AG09319 (cell line): ENCODE data around the gene MAP1LC3C.
A peak's percentile ranks its signal among the peaks of the same experiment; 100 is the strongest.
"Not testable (repeated sequence)": the region's sequence is repeated elsewhere in the genome, so short reads cannot be mapped to it uniquely, and the experiment has no call there.

Experiments used
- DNase-seq: peaks from one replicate; pipeline ENCODE4 v3.0.0-alpha.2; 2010; ENCODE audit warnings: low read depth; ENCODE audit errors: extremely low read depth
- TF ChIP-seq, protein P1 (sequence below): IDR thresholded peaks from 2 replicates; pipeline ENCODE4 v1.5.1; 2011; ENCODE audit warnings: low read depth, mild to moderate bottlenecking, inconsistent platforms, low read length, moderate library complexity

MAP1LC3C gene

DNA sequence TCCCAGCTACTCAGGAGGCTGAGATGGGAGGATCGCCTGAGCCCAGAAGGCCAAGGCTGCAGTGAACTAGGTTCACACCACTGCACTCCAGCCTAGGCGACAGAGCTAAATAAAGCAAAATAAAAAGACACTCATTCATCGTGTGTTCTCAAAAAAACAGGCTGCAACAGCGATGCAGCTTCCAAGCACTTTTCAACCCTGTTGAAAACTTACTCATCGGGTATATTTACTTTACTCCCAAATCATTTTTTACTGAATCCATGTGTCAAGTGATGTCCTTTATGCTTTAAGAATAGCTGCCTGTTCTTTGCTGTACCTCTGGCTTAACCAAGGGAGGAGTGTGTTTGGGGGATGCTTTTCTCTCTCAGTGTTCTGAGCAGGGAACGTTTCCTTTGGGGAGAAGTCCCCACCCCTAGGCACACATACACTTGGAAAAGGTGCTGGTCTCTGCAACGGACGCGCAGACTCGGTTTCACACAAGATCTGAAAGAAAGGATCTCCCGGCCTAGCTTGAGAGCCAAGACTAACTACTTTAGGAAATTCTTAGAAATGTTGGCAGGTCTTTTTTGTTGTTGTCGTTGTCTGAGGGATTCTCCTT is 1.4 kb downstream of the MAP1LC3C start:
- DNase-seq, result no peak
- TF ChIP-seq, protein P1, sequence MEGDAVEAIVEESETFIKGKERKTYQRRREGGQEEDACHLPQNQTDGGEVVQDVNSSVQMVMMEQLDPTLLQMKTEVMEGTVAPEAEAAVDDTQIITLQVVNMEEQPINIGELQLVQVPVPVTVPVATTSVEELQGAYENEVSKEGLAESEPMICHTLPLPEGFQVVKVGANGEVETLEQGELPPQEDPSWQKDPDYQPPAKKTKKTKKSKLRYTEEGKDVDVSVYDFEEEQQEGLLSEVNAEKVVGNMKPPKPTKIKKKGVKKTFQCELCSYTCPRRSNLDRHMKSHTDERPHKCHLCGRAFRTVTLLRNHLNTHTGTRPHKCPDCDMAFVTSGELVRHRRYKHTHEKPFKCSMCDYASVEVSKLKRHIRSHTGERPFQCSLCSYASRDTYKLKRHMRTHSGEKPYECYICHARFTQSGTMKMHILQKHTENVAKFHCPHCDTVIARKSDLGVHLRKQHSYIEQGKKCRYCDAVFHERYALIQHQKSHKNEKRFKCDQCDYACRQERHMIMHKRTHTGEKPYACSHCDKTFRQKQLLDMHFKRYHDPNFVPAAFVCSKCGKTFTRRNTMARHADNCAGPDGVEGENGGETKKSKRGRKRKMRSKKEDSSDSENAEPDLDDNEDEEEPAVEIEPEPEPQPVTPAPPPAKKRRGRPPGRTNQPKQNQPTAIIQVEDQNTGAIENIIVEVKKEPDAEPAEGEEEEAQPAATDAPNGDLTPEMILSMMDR, result no peak

DNA sequence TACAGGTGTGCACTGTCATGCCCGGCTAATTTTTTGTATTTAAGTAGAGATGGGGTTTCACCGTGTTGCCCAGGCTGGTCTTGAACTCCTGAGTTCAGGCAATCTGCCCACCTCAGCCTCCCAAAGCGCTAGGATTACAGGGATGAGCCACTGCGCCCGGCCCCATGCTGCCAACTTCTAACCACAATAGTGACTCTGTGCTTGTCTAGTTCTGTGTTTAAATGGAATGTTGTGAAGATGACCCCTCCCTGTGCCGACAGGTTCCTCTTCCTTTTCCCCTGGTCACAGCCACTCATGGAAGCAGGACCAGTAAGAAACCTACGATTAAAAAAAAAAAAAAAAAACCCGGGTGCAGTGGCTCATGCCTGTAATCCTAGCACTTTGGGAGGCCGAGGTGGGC is 4.7 kb downstream of the MAP1LC3C start:
- DNase-seq, result no peak
- TF ChIP-seq, protein P1, result no peak

DNA sequence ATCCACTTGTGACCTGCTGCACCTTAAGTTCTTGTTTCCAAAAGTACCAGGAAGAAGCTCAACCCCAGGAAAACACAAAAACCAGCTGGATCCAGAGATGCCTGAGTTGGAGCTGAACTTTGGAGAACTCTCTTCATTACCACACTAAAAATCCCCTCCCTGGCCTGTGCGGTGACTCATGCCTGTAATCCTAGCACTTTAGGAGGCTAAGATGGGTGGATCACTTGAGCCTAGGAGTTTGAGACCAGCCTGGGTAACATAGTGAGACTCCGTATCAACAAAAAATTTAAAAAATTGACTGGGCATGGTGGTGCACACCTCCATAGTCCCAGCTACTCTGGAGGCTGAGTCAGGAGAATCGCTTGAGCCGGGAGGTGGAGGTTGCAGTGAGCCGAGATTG is 6.2 kb downstream of the MAP1LC3C start:
- TF ChIP-seq, protein P1, result no peak
- no peak for DNase-seq

DNA sequence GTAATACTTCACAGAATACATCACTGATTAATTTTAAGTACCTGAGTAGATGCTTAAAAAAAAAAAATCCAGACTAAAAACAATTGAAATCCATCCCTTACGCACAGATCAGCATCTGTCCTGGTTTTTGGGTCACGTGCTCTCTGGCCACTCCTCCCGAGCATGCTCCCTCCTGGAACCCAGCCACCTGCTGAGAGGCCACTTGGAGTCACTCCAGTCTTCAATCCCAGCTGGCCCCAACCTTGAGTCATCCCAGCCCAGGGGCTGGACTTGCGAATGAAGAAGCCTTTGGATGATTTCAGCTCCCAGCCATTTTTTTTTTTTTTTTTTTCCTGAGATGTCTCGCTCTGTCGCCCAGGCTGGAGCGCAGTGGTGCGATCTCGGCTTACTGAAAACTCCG is 8.9 kb downstream of the MAP1LC3C start:
- peak; percentile 93 for DNase-seq
- TF ChIP-seq, protein P1, result no peak

DNA sequence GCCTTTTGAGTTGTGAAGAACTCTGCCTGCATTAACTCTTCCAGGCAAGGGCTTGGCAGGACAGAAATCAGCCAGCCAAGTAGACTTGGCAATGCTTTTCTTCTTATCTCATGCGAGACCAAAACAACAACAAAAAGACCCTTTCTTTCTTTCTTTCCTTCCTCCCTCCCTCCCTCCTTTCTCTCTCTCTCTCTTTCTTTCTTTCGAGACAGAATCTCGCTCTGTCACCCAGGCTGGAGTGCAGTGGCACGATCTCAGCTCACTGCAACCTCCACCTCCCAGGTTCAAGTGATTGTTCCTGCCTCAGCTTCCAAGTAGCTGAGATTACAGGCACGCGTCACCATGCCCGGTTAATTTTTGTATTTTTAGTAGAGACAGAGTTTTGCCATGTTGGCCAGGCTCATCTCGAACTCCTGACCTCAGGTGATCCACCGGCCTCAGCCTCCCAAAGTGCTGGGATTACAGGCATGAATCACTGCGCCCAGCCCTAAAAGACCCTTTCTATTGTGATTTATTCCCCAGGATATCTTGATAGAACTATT is 10.4 kb downstream of the MAP1LC3C start:
- not testable (repeated sequence) for DNase-seq

DNA sequence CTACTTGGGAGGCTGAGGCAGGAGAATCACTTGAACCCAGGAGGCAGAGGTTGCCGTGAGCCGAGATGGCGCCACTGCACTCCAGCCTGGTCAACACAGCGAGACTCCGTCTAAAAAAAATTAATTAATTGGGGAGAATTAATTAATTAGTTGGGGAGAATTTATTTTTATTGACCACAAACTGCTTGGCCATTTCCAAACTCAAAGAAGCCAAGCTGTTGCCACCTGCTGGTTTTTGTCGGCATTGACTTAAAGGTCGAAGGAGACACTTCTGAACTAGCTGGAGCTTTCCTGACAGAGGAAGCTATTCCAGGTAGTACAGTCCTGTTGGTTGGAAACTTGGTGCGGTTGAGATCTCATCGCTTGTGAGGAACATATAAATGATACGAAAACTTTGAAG is 13.1 kb downstream of the MAP1LC3C start:
- no peak for DNase-seq

DNA sequence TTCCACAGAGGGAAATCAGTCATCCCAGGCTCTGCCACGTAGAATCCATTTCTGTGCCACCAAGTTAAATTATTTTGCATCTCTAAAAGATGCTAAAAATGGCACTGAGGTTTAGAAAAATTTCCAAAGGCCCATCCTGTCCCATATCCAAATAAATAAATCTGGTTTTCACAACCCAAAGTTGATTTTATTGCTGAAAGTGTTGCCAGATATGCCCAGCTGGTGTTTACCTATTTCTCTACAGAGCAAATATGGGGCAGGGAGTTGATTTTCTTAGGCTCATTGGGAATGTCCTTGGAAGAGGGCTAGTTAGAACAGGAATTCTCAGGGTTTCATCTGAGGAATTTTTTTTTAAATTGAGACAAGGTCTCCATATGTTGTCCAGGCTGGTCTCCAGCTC is 19.0 kb downstream of the MAP1LC3C start:
- TF ChIP-seq, protein P1, result no peak
- no peak for DNase-seq

More for the DNA sequence above, 13.1 kb downstream of the MAP1LC3C start:
- TF ChIP-seq, protein P1, result peak; percentile 66

DNA sequence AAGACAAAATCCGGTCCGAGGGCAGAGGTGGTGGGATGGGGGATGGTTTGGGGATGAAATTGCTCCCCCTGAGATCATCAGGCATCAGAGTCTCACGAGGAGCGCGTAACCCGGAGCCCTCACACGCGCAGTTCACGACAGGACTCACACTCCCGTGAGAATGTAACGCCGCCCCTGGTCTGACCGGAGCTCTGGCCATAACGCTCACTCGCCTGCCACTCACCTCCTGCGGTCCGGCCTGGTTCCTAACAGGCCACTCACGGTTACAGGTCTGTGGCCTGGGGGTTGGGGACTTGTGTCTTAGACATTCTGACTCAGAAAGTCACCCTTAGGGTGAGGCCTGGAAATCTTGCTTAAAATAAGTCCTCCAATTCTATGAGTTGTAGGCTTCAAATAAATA is 19.8 kb downstream of the MAP1LC3C start:
- DNase-seq, result no peak
- TF ChIP-seq, protein P1, result no peak
